Stimulated activated CD4-positive, alpha-beta T cell treated with anti-CD3 and anti-CD28 coated beads, Interleukin-4, amount 100 ng/mL, for 48 hours (primary cell): ENCODE measurements around the gene NAA25.
"Not testable (repeated sequence)": the region's sequence is repeated elsewhere in the genome, so short reads cannot be mapped to it uniquely, and the experiment has no call there.

Experiments
- DNase-seq, 2 donors: peaks; one replicate each; pipeline ENCODE4 v3.0.0-alpha.2; 2020; ENCODE audit warnings: low read depth in 2 of 2

The NAA25 gene

DNA sequence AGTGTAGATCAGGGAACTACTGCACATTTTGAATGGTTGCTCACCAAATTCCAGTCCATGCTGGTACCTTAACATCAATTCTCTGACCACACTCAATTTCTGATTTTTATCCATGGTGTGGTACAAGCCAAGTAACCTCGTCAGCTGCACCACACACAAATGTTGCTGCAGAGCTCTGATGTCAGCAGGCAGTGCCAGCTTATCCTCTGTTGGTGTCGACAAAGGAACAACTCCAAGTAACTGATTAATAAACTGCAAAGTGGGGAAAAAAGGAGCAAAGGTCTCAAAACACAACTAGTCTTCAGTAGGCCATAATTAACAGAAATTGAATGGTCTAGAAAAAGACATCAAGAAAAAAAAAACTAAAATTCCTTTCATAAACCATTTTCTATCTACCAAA, 47.4 kb downstream of the NAA25 start:
- DNase-seq = no peak

DNA sequence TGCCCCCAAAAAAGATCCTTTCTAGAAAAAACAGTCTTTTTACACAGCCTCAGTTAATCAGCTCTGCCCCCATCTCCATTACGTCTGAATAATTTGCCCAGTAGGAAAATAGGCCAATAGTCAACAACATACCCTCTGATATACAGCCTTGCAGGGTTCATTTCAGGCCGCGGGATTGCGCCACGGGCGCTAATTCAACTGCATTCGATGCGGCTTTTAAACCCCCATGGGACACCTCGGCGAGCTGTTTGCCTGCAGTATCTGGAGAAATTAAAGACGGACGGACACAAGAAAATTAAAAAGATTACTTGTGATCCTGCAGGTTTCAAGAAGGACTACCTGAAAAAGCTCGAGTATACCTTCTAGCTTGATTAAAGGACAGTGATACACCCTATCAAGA, 59.2 kb downstream of the NAA25 start:
- DNase-seq = no peak

DNA sequence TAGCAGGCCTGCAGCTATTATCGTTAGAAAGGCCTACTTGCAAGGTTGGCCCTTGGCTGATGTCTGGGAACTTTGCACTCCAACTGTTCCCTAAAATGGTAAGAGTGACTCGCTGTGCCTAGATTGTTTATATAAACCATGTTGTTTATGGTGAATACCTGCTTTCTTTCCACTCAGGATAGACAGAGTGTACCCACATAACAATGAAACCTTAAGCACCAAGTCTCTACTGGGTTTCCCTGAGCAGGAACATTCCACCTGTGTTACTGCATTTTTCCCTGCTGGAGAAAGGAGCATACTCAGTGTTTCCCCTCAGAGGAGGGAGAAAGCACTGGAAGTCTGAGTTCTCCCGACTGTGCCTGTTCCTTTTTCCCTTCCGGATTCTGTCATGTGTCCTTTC, 62.6 kb downstream of the NAA25 start:
- DNase-seq = no peak

DNA sequence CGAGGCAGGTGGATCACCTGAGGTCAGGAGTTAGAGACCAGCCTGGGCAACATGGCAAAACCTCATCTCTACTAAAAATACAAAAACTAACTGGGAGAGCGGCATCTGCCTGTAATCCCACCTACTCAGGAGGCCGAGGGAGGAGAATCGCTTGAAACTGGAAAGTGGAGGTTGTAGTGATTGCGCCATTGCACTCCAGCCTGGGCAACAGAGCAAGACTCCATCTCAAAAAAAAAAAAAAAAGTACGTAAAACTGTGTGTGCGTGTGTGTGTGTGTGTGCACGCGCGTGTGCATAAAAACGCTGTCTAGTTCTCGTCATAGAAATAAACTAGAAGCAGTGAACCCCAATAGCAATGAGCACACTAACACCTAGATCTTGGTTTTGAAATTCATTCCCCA, 72.0 kb downstream of the NAA25 start:
- DNase-seq = not testable (repeated sequence)

DNA sequence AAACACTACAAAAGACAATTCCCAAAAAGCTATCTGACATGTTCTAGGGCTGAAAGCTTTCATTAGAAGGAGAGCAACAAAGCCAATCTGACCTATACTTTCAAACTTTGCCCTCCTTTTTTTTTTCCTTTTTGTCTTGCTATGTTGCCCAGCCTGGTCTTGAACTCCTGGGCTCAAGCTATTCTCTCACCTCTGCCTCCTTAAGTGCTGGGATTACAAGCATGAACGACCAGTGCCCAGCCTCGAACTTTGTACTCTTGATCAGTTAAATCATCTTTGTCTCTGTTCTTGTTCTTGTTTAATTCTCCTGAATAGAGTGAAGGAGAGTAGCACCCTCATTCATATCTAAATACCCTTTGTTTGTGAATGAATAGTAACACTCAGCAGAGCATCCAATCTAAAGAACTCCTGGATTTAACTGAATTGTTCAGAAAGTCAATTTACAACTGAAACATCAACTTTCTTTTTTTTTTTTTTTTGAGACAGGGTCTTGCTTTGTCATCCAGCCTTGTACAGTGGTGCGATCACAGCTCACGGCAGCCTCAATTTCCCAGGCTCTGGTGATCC, 73.3 kb downstream of the NAA25 start:
- DNase-seq = no peak

DNA sequence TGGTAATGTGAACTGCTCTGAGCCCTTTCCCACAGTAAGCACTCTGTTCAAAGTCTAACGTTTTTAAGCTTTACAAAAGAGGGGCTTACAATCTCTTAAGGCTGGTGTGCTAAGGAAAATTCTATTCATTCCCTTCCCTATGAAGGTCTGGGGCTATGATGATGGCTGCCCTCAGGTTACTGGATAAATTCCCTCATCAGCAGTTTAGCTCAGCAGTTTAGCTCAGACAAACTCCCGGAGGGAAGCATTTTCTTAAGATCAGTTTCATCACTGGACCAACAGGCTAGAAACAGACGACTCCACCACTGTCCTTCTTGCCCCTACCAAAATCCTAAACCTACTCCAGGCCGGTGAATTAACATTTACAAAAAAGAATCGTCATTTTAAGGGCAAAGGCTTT, 76.3 kb downstream of the NAA25 start:
- DNase-seq = no peak

DNA sequence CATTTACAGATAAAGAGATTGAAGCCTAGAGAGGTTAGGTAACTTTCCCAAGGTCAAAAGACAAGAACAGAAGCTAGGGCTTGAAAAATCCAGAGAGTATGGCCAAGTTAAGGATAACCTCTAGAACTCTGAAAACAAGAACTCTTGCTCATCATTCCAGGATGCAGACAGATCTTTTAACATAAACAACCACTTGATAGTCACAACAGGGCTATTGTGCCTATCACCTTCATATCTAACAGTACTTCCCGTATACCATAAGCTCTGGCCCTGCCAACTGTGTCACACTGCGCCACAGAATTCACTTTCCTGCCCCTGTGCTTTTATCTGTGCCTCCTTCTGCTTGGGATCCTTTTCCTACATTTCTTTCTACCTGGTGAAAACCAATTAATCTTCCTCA, 77.1 kb downstream of the NAA25 start:
- no peak for DNase-seq

DNA sequence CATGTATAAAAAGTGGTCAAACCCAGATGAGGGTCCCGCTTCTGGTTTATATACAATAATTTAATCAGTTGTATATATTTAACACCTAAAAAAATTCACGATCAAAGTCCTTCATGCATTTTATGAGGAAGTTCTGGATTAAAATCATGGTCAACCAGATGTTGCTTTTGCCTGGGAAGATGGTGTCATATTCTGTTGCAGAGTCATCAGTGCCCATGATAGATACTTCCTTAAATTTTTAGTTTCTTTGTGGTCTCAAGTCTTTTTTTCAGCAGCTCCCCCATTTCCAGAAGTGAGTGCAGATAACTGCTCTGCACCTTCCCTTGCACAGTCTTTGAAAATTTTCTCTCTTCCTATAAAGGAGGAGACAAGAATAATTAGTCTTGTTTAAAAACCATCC, 79.3 kb downstream of the NAA25 start:
- no peak for DNase-seq

DNA sequence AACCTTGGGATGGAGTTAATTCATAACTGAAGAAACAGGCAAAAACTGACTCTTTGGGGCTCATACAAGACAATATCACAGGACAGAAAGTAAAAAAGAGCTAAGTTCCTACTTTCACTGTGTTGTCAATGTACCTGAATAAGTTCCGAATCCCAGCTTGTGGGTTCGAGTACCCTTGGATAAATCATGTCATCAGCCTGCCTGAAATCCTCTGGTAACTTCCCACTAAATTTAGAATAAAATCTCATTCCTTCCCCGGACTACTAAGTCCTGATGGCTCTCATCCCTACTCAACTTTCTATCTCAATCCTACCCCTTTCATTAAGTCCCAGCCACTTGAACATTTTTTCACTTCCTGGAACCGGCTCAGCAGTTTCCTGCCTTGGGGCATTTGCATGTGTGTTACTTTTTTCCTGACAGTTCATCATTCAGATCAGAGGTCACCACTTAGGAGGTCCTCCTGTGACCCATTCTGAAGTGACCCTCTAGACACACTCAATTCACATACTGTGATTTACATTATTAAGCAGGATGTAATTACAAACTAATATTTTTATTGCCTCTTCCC, 82.7 kb downstream of the NAA25 start:
- DNase-seq = no peak

DNA sequence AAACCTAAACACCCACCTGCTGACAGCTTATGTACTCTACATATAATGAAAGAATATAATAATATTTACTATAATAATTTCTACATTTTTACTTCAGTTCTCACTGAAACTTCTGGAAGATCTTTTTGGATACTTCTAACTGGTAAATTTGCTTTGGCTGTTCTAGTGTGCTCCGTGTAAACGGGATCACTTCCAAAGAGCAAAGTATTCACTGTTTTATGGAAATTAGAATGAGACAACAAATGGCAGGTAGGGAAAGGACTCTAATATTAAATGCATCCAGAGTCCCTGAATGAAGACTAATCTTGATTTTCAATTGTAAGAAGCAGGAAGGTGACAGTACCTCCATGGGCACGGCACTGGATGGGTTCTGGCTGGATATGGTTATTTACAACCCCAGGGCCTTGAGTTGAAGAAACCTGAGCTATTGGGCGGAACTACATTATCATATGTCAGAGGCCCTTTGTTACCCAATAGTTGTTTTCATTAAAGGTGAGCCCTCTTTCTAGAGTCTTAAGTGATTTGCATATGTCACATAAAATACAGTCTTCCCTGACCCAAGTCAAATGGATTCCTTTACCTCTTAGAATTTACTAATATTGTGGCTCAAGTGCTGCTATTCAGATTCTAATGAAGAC, 84.7 kb downstream of the NAA25 start:
- DNase-seq = no peak

DNA sequence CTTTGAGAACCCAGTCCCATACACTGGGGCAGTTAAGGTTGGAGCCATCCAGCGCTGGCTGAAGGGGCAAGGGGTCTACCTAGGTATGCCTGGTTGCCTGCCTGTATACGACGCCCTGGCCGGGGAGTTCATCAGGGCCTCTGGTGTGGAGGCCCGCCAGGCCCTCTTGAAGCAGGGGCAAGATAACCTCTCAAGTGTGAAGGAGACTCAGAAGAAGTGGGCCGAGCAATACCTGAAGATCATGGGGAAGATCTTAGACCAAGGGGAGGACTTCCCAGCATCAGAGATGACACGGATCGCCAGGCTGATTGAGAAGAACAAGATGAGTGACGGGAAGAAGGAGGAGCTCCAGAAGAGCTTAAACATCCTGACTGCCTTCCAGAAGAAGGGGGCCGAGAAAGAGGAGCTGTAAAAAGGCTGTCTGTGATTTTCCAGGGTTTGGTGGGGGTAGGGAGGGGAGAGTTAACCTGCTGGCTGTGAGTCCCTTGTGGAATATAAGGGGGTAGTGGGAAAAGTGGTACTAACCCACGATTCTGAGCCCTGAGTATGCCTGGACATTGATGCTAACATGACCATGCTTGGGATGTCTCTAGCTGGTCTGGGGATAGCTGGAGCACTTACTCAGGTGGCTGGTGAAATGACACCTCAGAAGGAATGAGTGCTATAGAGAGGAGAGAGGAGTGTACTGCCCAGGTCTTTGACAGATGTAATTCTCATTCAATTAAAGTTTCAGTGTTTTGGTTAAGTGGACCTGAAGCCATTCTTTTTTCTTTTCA, 86.2 kb downstream of the NAA25 start:
- DNase-seq = no peak

DNA sequence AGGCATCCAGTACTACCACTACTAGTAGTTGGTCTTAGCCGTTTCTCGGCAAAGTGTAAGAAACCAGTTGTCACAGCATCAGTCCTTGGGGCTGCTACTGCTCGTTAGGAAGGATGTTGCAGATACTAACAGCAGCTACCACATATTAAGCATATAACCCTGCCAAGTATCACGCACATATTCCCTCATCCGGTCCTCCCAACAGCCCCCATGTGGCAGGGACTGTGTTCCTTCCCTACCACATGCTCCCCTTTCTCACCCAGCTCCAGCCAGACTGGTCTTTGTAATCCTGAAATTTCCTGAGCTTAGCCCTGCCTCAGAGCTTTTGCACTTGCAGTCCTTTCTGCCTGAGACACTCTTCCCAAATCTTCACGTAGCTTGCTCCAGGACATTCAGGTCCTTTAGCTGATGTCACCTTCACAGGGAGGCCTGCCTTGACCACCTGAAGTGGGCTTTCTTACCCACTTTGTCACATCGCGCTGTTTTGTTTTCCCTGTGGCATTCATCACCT, 87.6 kb downstream of the NAA25 start:
- no peak for DNase-seq

DNA sequence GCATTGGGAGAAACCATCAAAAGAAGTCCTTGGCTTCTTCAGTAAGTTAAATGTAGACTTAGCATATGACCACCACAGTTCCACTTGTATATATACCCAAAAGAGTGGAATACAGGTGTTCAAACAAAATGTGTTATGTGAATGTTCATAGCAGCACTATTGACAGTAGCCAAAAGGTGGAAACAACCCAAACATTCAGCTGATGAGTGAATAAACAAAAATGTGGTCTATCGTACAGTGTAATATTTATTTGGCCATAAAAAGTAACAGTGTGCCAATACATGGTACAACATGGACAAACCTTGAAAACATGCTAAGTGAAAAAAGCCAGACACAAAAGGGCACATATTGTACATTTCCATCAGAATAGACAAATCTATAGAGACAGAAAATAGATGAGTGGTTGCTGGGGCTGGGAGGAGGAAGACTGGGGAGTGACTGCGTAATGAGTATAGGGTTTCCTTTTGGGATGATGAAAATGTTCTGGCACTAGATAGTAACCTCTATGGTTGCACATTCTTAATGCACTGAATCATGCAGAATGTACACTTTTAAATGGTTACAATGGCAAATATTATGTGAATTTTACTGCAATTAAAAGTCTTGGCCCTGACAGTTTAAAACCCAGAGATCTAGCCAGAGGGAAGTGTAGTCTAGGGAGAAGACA, 89.9 kb downstream of the NAA25 start:
- DNase-seq = no peak

DNA sequence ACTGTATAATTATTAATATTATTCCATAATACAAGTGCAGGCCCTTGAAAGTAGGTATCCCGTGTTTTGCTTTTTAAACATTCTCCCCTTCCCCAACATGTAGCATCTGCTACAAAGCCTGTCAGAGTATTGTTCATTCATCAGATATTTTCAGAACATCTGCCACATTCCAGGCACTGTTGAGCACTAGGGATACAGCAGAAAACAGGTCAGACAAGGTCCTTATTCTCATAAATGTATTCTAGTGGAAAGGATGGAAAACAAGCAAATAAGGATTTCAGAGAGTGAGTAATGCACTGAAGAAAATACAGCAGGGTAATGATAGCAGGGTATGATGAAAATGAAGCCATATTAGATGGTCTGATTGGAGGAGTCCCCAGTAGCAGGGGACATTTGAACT, 91.5 kb downstream of the NAA25 start:
- DNase-seq = no peak

DNA sequence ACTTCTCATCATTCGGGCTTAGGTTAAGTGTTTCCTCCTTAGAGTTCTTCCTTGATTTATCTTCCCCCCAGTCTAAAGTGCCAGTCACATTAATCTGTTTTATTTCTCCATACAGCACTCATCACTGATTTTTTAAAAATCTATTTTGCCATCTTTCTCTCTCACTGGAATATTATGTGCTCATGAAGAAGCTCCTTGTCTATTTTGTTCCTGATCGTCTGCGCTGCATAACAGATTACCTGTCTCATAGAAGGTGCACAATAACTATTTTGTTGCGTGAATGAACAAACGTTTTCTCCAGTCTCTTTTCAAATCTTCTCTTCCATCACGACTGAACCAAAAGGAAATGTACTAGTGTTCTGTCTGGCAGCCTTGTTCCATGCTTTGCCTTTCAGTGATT, 92.6 kb downstream of the NAA25 start:
- DNase-seq = no peak

DNA sequence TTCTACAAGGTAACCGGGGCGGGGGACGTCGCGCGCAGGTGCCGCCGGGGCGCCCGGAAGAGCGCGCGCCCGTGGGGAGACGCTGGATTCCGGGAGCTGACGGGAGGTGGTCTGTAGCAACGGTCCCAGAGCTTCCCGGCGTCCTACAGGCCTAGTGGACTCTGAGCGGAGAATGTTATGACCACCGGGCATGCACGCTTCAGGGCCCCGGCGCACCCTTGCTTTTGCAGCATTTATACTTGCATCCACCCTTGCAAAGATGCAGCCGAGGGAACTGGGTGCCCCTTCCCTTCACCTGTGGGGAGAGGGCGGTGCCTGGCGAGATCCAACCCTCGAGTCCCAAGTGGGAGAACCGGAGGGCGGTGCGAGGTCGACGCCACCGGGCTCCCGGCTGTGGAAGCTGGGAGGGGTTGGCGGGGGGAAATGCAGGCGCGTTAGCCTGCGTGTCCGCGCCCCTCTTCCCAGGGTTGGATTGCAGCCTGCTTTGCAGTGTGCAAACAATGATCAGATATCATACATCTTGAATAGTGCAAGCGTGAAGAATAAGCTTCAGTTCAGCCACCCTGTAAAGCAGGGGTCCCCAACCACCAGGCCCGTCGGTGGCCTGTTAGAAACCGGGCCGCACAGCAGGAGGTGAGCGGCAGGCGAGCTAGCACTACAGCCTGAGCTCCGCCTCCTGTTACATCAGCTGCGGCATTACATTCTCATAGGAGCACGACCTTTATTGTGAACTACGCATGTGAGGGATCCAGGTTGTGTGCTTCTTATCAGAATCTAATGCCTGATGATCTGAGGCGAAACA, 94.8 kb downstream of the NAA25 start:
- DNase-seq = peak; percentile 58 to 64

DNA sequence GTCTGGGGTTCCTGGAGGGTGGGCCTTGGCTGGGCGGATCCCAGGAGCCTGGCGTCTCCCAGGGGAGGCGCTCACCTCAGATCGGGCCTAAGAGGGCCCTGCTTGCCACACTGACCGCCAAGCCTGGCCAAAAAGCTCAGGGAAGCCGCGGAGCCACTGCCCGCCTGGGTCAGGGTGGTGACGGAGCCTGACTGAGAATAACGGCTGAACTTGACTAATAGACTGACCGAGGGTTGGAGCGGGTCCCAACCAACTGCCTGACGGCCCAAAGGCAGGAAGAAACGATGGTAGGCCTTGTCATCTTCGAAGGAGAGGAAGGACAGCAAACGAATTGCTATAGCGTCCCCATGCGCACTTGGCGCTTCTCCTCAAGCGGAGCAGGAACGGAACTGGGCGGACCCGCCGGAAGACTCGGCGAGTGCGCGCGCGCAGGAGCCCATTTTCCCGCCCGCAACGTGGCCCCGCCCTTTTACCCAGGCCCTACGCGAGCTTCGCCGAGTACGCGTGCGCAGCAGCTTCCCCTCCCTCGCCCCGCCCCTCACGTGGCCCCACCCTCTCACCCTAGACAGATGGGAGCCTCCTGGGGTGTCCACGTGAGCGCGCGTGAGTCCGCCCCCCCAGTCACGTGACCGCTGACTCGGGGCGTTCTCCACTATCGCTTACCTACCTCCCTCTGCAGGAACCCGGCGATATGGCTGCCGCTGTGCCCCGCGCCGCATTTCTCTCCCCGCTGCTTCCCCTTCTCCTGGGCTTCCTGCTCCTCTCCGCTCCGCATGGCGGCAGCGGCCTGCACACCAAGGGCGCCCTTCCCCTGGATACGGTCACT, 95.6 kb downstream of the NAA25 start, which contains the start of the genes ERP29 and TMEM116:
Gene ERP29 (plus strand): TSS at position 652 of the 826 bp plus-strand sequence. CDS start 40 bp downstream, at position 692.
Gene TMEM116 (minus strand): TSS at position 391 of the 826 bp plus-strand sequence. CDS start 7,895 bp downstream, outside the sequence.
- DNase-seq = peak; percentile 100

DNA sequence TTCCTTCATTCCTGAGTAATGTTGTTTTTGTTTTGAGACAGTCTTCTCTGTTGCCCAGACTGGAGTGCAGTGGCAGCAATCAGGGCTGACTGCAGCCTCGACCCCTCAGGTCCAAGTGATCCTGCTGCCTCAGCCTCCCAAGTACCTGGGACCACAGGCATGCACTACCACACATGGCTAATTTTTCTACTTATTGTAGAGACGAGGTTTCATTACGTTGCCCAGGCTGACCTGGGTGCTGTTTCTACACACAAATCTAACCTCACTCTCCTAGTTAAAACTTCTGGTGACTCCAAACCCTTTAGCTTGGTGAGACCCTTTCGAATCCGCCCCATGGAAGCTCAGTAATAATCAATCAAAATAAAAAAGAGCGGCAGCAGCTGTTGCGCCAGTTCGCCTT, 96.9 kb downstream of the NAA25 start:
- DNase-seq = no peak

DNA sequence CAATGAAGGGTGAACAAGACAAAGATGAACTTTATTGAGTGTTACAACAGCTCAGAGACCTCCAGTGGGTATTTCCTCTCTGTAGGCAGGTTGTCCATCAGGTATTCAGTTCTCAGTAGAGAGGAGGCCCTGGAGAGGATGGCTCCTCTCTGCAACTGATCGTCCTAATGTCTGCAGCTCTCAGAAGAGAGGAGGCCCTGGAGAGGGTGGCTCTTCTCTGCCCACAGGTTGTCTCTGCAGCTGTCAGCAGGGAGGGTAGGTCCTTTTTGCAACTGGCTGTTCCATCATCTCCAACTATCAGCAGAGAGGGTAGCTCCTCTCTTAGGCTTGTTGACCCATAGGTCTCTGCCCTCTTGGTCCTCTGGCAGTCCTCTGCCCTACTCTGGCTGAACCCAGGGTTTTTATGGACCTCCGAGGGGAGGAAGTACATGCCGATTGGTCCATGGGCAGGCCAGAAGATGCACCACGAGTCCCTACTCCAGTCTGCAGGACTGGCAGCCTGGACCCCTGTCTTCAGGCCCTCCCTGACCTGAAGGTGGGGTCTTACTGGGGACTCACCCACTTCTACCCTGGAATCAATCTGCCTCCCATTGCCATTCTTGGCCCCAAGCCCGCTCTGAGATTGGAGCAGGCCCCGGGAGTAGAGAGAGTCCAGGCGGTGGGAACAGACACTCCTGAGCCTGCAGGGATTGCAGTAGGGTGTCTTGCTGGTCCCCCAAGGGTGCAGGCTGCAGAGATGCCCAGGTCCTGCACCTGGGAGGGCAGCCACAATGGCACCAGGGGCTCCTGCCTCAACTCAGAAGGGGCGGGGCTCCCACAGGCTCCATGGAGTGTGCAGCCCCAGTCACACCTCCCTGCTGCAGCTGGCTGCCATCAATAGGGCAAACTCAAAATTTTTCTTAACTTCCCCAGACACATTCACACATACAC, 97.9 kb downstream of the NAA25 start:
- DNase-seq = no peak
